Suprapubic skin (tissue), 3 donors: ENCODE measurements around the gene DPYSL3.

Experiments
- CTCF ChIP-seq, 2 donors: fragments of 200-600 bp in 1 of 2; fragments of 450-650 bp in 1 of 2; sonication (generic) in 1 of 2; IDR thresholded peaks; one replicate each; pipeline ENCODE4 v1.5.1; 2016 to 2019; ENCODE audit warnings: antibody characterized with exemption in 2 of 2, mild to moderate bottlenecking in 1 of 2, moderate library complexity in 1 of 2
- EP300 ChIP-seq: sonication (generic); formaldehyde crosslinking; IDR thresholded peaks from one replicate; pipeline ENCODE4 v1.6.1; 2017; ENCODE audit warnings: antibody characterized with exemption
- POLR2A ChIP-seq, 2 donors: fragments of 450-650 bp; IDR thresholded peaks; one replicate each; pipeline ENCODE4 v1.6.1; 2017; ENCODE audit warnings: antibody characterized with exemption in 2 of 2, mild to moderate bottlenecking in 2 of 2, moderate library complexity in 2 of 2

GRCh38 chr5:147509041-147509709, 693 bp downstream of the DPYSL3 start:
- TF ChIP-seq CTCF (IDR thresholded peaks at IDR 0.05) = no peak
- TF ChIP-seq EP300 = no peak
- TF ChIP-seq POLR2A (IDR thresholded peaks at IDR 0.05) = peak in 1 of 2 donors; percentile 16
